HCT116 (cell line): ENCODE results near the gene CD72. TPM values are rescaled to one million over a fixed set of nuclear protein-coding genes. Genes with fewer than 3 reads are reported as not detected.

ENCODE experiments used
- ATAC-seq: fragments of 200-7000 bp; cut with Tn5 transposase; 2 replicates; pipeline ENCODE4 v1.9.1; 2020; ENCODE audit warnings: mild to moderate bottlenecking, moderate library complexity
- BruUV-seq: library from RNA; stranded (reverse); fragments of 400-500 nt; replicated peaks from 2 replicates; lab custom pipeline; 2021; lab: Mats Ljungman, UMichigan
- CTCF ChIA-PET: fragments of 300-600 bp; sonication (Branson Sonifier 250); formaldehyde crosslinking; loops from one replicate; lab custom pipeline; 2021; ENCODE audit warnings: antibody characterized with exemption; lab: Charles Lee
- POLR2A ChIA-PET: fragments of 300-600, 350-600 bp; sonication (Branson Sonifier 250); formaldehyde crosslinking; loops from one replicate; lab custom pipeline; 2021; ENCODE audit warnings: antibody characterized with exemption; lab: Charles Lee
- RAD21 ChIA-PET, 2 experiments: fragments of 300-600 bp; sonication (Branson Sonifier 250); formaldehyde crosslinking; loops; one replicate each; lab custom pipeline; 2023; ENCODE audit warnings: low total read pairs in 2 of 2; ENCODE audit not compliant: uncharacterized antibody in 2 of 2, unreplicated experiment in 2 of 2, low non-redundant PET in 1 of 2; lab: Charles Lee
- DNase-seq: peaks from one replicate; pipeline ENCODE4 v3.0.0-alpha.2; 2010; ENCODE audit warnings: low read depth, low spot score
- H2AFZ ChIP-seq: fragments of 200-600 bp; shearing (Covaris generic), sonication (generic); 2 replicates; pipeline ENCODE4 v1.6.1; 2017; ENCODE audit warnings: low read depth, mixed run types, mixed read lengths, antibody characterized with exemption, low read length; ENCODE audit not compliant: poor library complexity, severe bottlenecking
- H3K27ac ChIP-seq: 2 replicates; pipeline ENCODE4 v1.5.1; 2012; ENCODE audit warnings: low read depth, low read length
- H3K27me3 ChIP-seq: fragments of 200-600 bp; sonication (generic); 2 replicates; pipeline ENCODE4 v1.6.1; 2016; ENCODE audit warnings: mixed run types, low read length, mixed read lengths; ENCODE audit not compliant: insufficient read depth
- H3K36me3 ChIP-seq, 2 experiments: fragments of 200-500 bp in 1 of 2; fragments of 200-600 bp in 1 of 2; sonication (Bioruptor generic) in 1 of 2; sonication (generic) in 1 of 2; 2 replicates each; pipeline versions ENCODE4 v1.5.1 to v1.6.1; 2014 to 2016; ENCODE audit warnings: low read length in 2 of 2, inconsistent platforms in 1 of 2, mixed read lengths in 1 of 2, mixed run types in 1 of 2; ENCODE audit not compliant: insufficient read depth in 2 of 2, control insufficient read depth in 1 of 2
- H3K4me1 ChIP-seq, 2 experiments: fragments of 200-600 bp in 1 of 2; sonication (generic) in 1 of 2; 2 replicates each; pipeline versions ENCODE4 v1.5.1 to v1.6.1; 2012 to 2017; ENCODE audit warnings: low read length in 2 of 2, inconsistent platforms in 1 of 2, mild to moderate bottlenecking in 1 of 2, mixed read lengths in 1 of 2, mixed run types in 1 of 2, moderate library complexity in 1 of 2; ENCODE audit not compliant: insufficient read depth in 2 of 2, control insufficient read depth in 1 of 2
- H3K4me2 ChIP-seq: fragments of 200-600 bp; sonication (generic); 2 replicates; pipeline ENCODE4 v1.6.1; 2017; ENCODE audit warnings: mixed run types, low read length, mixed read lengths
- H3K4me3 ChIP-seq, 2 experiments: fragments of 200-600 bp in 1 of 2; sonication (generic) in 1 of 2; replicated peaks in 1 of 2; 2 replicates each; pipeline ENCODE4 v1.5.1; 2011 to 2016; ENCODE audit warnings: low read length in 2 of 2, control low read depth in 1 of 2, low read depth in 1 of 2, mild to moderate bottlenecking in 1 of 2, mixed read lengths in 1 of 2, mixed run types in 1 of 2
- H3K79me2 ChIP-seq: fragments of 200-600 bp; sonication (generic); 2 replicates; pipeline ENCODE4 v1.6.1; 2017; ENCODE audit warnings: mild to moderate bottlenecking, mixed run types, low read length, moderate library complexity, mixed read lengths; ENCODE audit not compliant: insufficient read depth
- H3K9ac ChIP-seq: fragments of 200-600 bp; sonication (generic); 2 replicates; pipeline ENCODE4 v1.6.1; 2016; ENCODE audit warnings: low read length, mixed read lengths
- H3K9me2 ChIP-seq: fragments of 200-600 bp; sonication (generic), shearing (Covaris generic); 2 replicates; pipeline ENCODE4 v1.6.1; 2017; ENCODE audit warnings: mixed run types, mild to moderate bottlenecking, moderate library complexity; ENCODE audit not compliant: insufficient read depth
- H3K9me3 ChIP-seq, 2 experiments: fragments of 200-500 bp in 1 of 2; fragments of 200-600 bp in 1 of 2; sonication (Bioruptor generic) in 1 of 2; sonication (generic) in 1 of 2; 2 replicates each; pipeline ENCODE4 v1.6.1; 2014 to 2017; ENCODE audit warnings: low read length in 2 of 2, mixed read lengths in 2 of 2, inconsistent platforms in 1 of 2, low read depth in 1 of 2, mild to moderate bottlenecking in 1 of 2, mixed run types in 1 of 2, moderate library complexity in 1 of 2; ENCODE audit not compliant: control insufficient read depth in 1 of 2, insufficient read depth in 1 of 2
- H4K20me1 ChIP-seq: fragments of 200-600 bp; sonication (generic), shearing (Covaris generic); 2 replicates; pipeline ENCODE4 v1.6.1; 2017; ENCODE audit warnings: mixed run types, mild to moderate bottlenecking, moderate library complexity; ENCODE audit not compliant: insufficient read depth
- ATF3 ChIP-seq: IDR thresholded peaks from 2 replicates; pipeline ENCODE4 v1.6.1; 2012
- CEBPB ChIP-seq: IDR thresholded peaks from 2 replicates; pipeline ENCODE4 v1.6.1; 2012; ENCODE audit warnings: low read depth
- EGR1 ChIP-seq: IDR thresholded peaks from 2 replicates; pipeline ENCODE4 v1.6.1; 2012; ENCODE audit warnings: low read depth
- ELF1 ChIP-seq: IDR thresholded peaks from 2 replicates; pipeline ENCODE4 v1.6.1; 2012; ENCODE audit warnings: low read depth, borderline replicate concordance
- EZH2 ChIP-seq: fragments of 200-600 bp; sonication (generic); IDR thresholded peaks from 2 replicates; pipeline ENCODE4 v1.6.1; 2017; ENCODE audit warnings: antibody characterized with exemption, mixed run types
- EZH2phosphoT487 ChIP-seq: fragments of 200-600 bp; IDR thresholded peaks from 2 replicates; pipeline ENCODE4 v1.6.1; 2018; ENCODE audit warnings: antibody characterized with exemption, borderline replicate concordance
- MAX ChIP-seq: IDR thresholded peaks from 2 replicates; pipeline ENCODE4 v1.6.1; 2012
- POLR2A ChIP-seq: IDR thresholded peaks from 2 replicates; pipeline ENCODE4 v1.7.0; 2011; ENCODE audit warnings: borderline replicate concordance; ENCODE audit not compliant: insufficient read depth, insufficient read length; ENCODE audit errors: extremely low read depth
- REST ChIP-seq: IDR thresholded peaks from 2 replicates; pipeline ENCODE4 v1.6.1; 2012; ENCODE audit warnings: low read depth
- SP1 ChIP-seq: IDR thresholded peaks from 2 replicates; pipeline ENCODE4 v1.6.1; 2012; ENCODE audit warnings: low read depth
- SRF ChIP-seq: IDR thresholded peaks from 2 replicates; pipeline ENCODE4 v1.6.1; 2012; ENCODE audit warnings: low read depth
- YY1 ChIP-seq: IDR thresholded peaks from 2 replicates; pipeline ENCODE4 v1.6.1; 2011; ENCODE audit warnings: low read length, low read depth, moderate library complexity, mild to moderate bottlenecking; ENCODE audit not compliant: insufficient replicate concordance; ENCODE audit errors: extremely low read depth
- ZBTB33 ChIP-seq: IDR thresholded peaks from 2 replicates; pipeline ENCODE4 v1.6.1; 2011; ENCODE audit warnings: mild to moderate bottlenecking, low read length, moderate library complexity; ENCODE audit not compliant: insufficient replicate concordance; ENCODE audit errors: extremely low read depth
- intact Hi-C: fragments of 100-400 bp; cut with micrococcal nuclease; formaldehyde crosslinking; loops from 2 replicates; pipeline ENCODE4 v1.10.0; 2022
- total RNA-seq: library from RNA; stranded (reverse); gene quantifications from one replicate; pipeline ENCODE4 v1.2.1, GENCODE V29; 2021; ENCODE audit not compliant: unreplicated experiment

The CD72 gene
- total RNA-seq, 1 experiment from 2014 or later = 1.6 TPM

- BruUV-seq = no TSS peak
Measured at GRCh38 chr9:35594471-35594870, 23.7 kb downstream of the CD72 start.

More at GRCh38 chr9:35594471-35594870, 23.7 kb downstream of the CD72 start:
- H3K36me3 ChIP-seq = no peaks in the 10 kb centered on the region
- H3K27me3 ChIP-seq = no peaks in the 10 kb centered on the region
- DNase-seq (no peak), ATAC-seq (no peak)
- no peak overlapping the region for H2AFZ ChIP-seq
- H4K20me1 ChIP-seq = no peaks in the 10 kb centered on the region
- no peak overlapping the region for H3K27ac ChIP-seq
- POLR2A ChIA-PET = no interaction called here
- no peak overlapping the region for H3K4me3 ChIP-seq
- peaks cover 0 to 13% of the 10 kb centered on the region in 2 experiments; a peak in 1 of 4 replicates for H3K9me3 ChIP-seq
- H3K79me2 ChIP-seq = no peaks in the 10 kb centered on the region
- RAD21 ChIA-PET = no interaction called here
- H3K4me1 ChIP-seq = peaks cover 0 to 4% of the 10 kb centered on the region in 2 experiments; a peak in 1 of 4 replicates
- H3K4me2 ChIP-seq = no peak overlapping the region
- no peaks in the 10 kb centered on the region for H3K9me2 ChIP-seq
- H3K9ac ChIP-seq = no peak overlapping the region
- TF ChIP-seq ELF1 = no peak
- TF ChIP-seq EZH2phosphoT487 = no peak
- TF ChIP-seq EGR1 = no peak
- no peak for TF ChIP-seq MAX
- no peak for TF ChIP-seq SRF
- no peak for TF ChIP-seq ZBTB33
- TF ChIP-seq EZH2 = no peak
- TF ChIP-seq POLR2A = no peak
- no peak for TF ChIP-seq REST
- no peak for TF ChIP-seq YY1
- TF ChIP-seq ATF3 = no peak
- no peak for TF ChIP-seq CEBPB
- no peak for TF ChIP-seq SP1
- CTCF ChIA-PET = interaction anchor here (0.7 kb wide), 1 partner anchor 695 kb away, joined by 3 read pairs; no protein-coding TSS in a partner anchor
- intact Hi-C loops = no loop called here
